SK-N-MC (cell line): ENCODE measurements around the gene MACROD2.

Experiments used
- EZH2 ChIP-seq: fragments of 200-600 bp; sonication (generic); IDR thresholded peaks from one replicate; pipeline ENCODE4 v1.6.1; 2017; ENCODE audit warnings: antibody characterized with exemption
- FOXP2 ChIP-seq: optimal IDR thresholded peaks from 2 replicates; pipeline ENCODE3; 2011; ENCODE audit warnings: mild to moderate bottlenecking, moderate library complexity; ENCODE audit not compliant: insufficient read depth; ENCODE audit errors: extremely low read length, control extremely low read depth
- POLR2AphosphoS5 ChIP-seq: IDR thresholded peaks from 2 replicates; pipeline ENCODE4 v1.6.1; 2012; ENCODE audit warnings: mild to moderate bottlenecking, low read depth, low read length, borderline replicate concordance

DNA sequence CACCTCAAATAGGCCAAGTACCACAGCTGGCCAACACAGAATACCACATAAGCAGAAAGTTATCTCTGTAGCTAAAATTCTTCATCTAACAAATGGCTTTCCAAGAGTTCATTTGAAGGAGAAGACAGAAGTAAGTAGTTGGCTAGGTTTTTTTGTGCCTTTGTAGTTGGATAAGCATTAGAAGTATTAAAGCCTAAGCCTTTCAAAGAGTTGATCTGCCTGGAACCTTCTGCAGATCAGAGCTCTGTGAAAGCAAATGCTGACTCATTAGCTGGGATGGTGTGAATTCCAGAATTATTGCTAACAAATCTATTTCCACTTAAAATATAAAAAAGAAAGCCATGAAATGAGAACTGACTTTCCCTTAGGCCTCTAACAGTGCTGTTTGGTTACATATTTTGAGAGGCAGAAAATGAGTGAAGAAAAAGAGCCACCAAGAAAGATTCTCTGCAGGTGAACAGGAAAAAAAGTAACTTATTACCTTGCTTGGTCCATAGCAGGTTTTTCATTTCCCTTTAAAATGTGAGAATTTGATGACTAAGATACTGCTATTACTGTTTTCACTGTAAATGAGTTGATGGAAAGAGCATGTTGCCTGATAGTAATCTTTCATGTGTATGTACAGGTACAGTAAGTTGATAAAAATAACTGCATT is 1105.3 kb downstream of the MACROD2 start:
- TF ChIP-seq EZH2 (no peak), FOXP2 (no peak), POLR2AphosphoS5 (no peak)
